ENCODE measurements around the gene FOXK1.

The FOXK1 gene

DNA sequence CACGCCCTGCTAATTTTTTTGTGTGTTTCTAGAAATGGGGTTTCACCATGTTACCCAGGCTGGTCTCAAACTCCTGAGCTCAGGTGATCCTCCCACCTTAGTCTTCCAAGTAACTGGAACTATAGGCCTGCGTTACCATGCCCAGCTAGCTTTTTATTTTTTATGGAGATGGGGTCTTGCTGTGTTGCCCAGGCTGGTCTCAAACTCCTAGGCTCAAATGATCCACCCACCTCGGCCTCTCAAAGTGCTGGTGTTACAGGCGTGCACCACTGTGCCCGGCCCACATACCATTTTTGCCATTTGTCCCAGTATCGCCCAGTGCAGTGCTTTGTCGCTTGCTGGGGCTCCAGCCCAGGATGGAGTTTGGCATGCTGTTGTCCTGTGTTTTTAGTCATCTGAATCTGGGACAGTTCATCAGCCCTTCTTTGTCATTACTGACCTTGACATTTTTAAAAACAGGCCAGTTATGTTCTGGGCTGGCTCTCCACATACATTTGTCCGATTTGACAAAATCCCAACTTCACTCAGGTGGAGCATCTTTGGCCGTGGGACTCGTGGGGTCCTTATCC, 16.7 kb downstream of the FOXK1 start:
- in situ Hi-C loops (cut with HindIII; ENCODE audit: low sequenced_read_pairs), result no loop called here
- TF ChIP-seq, protein P1, sequence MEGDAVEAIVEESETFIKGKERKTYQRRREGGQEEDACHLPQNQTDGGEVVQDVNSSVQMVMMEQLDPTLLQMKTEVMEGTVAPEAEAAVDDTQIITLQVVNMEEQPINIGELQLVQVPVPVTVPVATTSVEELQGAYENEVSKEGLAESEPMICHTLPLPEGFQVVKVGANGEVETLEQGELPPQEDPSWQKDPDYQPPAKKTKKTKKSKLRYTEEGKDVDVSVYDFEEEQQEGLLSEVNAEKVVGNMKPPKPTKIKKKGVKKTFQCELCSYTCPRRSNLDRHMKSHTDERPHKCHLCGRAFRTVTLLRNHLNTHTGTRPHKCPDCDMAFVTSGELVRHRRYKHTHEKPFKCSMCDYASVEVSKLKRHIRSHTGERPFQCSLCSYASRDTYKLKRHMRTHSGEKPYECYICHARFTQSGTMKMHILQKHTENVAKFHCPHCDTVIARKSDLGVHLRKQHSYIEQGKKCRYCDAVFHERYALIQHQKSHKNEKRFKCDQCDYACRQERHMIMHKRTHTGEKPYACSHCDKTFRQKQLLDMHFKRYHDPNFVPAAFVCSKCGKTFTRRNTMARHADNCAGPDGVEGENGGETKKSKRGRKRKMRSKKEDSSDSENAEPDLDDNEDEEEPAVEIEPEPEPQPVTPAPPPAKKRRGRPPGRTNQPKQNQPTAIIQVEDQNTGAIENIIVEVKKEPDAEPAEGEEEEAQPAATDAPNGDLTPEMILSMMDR (IDR thresholded peaks at IDR 0.05; ENCODE audit: low read depth, low read length, missing control alignments), result no peak
- no peak for DNase-seq (ENCODE audit: low read depth)
- no peak overlapping the region for H3K4me3 ChIP-seq (ENCODE audit: low read depth, low read length)

DNA sequence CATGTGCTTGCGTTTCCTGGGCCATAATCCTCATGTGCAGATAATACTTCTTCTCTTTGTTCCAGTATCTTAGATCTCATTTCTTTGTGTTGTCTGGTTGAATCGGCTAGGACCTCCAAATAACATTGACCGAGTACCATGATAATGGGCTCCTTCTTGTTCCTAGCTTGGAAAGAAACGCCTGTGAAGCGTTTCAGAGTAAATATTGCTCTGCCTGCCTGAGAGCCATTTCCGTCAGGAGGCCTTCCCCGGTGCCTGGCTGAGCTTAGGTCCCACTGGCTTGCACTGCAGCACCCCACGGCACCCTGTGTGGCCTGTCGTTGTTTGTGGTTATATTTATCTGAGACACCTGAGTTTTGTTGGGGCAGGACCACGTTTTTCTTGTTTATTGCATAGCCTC, 17.7 kb downstream of the FOXK1 start:
- H3K4me3 ChIP-seq (ENCODE audit: low read depth, low read length), result no peak overlapping the region
- in situ Hi-C loops (cut with HindIII; ENCODE audit: low sequenced_read_pairs), result no loop called here
- TF ChIP-seq, protein P1 (IDR thresholded peaks at IDR 0.05; ENCODE audit: low read depth, low read length, missing control alignments), result no peak
- DNase-seq (ENCODE audit: low read depth), result no peak

DNA sequence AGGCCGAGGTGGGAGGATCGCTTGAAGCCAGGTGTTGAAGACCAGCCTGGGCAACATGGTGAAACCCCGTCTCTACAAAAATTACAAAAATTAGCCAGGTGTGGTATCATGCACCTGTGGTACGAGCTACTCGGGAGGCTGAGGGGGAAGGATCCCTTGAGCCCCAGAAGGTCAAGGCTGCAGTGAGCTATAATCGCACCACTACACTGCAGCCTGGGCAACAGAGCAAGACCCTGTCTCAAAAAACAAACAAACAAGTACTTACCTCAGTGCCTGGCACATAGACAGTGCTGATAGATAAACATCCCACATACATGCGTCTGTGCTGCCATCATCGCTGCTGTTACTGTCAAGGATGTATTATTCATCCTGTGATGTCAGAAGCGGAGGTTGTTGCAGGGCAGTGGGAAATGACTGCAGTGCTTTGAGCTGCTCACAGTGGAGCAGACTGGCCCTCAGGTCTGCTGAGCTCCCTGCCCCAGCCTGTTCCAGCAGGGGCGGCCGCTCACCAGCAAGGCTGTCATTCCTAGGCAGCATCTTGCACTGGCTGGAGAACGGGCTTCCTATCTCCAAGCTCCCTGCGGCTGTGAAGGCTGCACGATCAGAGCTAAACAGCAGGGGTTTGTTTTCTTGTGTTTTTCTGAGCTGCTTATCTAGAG, 18.6 kb downstream of the FOXK1 start:
- in situ Hi-C loops (cut with HindIII; ENCODE audit: low sequenced_read_pairs), result no loop called here
- H3K4me3 ChIP-seq (ENCODE audit: low read depth, low read length), result no peak overlapping the region
- DNase-seq (ENCODE audit: low read depth), result peak; percentile 62

DNA sequence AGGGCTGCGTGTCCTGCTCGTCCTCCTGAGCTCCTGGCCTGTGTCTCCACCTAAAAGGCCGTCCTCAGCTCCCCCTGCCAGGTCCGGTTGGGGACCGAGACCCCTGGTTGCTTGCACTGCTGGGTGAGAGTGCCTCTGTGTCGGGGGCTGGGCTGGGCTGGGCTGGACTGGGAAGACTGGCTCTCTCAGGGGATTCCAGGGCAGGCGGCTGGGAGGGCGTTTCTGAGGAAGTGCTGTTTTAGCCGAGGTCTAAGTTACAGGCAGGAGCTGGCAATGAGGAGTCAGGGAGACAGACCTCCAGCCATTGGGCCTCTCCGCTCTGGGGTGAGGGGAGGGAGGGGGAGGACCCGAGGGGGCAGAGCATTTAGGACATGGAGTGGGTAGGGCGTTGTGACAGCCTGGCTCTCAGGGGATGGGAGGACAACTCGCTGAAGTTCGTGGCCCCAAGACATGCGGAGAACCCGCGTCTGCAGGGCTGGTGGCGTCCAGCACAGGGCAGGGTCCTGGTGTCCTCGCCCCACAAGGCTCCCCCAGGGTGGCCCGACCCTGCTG, 20.9 kb downstream of the FOXK1 start:
- in situ Hi-C loops (cut with HindIII; ENCODE audit: low sequenced_read_pairs), result no loop called here
- no peak overlapping the region for H3K4me3 ChIP-seq (ENCODE audit: low read depth, low read length)
- no peak for DNase-seq (ENCODE audit: low read depth)
- TF ChIP-seq, protein P1 (IDR thresholded peaks at IDR 0.05; ENCODE audit: low read depth, low read length, missing control alignments), result no peak

More for the DNA sequence above, 18.6 kb downstream of the FOXK1 start:
- TF ChIP-seq, protein P1 (IDR thresholded peaks at IDR 0.05; ENCODE audit: low read depth, low read length, missing control alignments), result no peak

DNA sequence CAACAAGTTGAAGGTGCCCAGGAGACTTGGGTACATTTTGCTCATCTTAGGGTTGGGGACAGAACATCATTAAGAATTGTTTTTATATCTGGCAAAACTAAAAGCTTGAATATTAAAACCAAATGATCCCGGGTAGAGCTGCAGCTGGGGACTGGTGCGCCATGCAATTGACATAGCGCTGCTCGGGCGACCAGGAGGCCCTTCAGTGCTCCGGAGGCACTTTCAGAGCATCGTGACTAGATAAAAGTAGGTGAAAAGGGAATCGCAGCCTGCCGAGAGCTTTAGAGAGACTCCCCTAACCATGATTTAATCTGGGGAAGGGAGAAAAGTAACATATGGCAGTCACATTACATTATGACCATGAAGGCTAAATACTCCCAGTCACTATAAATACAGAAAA, 21.4 kb downstream of the FOXK1 start:
- DNase-seq (ENCODE audit: low read depth), result no peak
- TF ChIP-seq, protein P1 (IDR thresholded peaks at IDR 0.05; ENCODE audit: low read depth, low read length, missing control alignments), result no peak
- in situ Hi-C loops (cut with HindIII; ENCODE audit: low sequenced_read_pairs), result no loop called here
- H3K4me3 ChIP-seq (ENCODE audit: low read depth, low read length), result no peak overlapping the region

DNA sequence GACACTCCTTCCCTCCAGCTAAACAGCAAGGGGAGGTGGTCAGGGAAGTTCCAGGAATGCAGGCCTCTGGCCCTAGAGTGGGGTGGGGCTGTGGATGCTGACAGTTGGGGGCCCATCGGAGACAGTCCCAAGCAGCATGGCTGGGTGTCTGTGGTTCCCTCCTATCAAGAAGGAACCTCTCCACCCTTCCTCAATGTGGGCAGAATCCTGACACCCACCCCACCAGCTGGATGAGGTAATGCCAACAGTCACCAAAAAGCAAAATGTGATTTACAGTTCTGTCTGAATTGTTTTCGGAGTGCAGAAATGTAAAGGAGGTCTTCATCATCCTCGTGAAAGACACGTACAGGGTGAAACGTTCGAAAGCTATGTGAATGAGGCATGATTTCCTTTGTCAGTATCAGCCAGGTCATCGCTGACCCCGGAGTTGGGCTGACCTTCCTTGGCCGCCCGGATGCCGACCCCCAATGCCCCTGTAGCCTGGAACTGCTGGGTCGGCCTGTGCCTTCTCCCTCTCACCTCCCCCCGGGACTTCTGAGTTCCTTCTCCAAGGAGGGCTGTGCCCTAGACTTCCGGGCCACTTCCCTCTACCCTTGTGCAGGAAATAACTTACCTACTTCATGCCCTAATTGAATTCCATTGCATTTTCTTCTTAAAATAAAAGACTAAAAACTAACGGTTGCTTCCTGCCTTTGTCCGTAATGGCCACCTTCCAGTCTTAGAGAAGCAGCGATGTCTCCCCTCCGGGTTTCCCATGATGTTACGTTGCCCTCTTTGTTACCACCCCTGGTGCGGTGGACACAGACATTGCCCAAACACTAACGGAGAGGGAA, 24.5 kb downstream of the FOXK1 start:
- TF ChIP-seq, protein P1 (IDR thresholded peaks at IDR 0.05; ENCODE audit: low read depth, low read length, missing control alignments), result no peak
- no peak for DNase-seq (ENCODE audit: low read depth)
- in situ Hi-C loops (cut with HindIII; ENCODE audit: low sequenced_read_pairs), result no loop called here
- no peak overlapping the region for H3K4me3 ChIP-seq (ENCODE audit: low read depth, low read length)

All from astrocyte of the cerebellum (primary cell).